GM18507 (cell line): ENCODE results near the gene ACKR3.

Experiments used
- DNase-seq: peaks from one replicate; pipeline ENCODE4 v3.0.0; 2011; ENCODE audit warnings: low read depth; ENCODE audit not compliant: insufficient read length; ENCODE audit errors: extremely low spot score
- FAIRE-seq: peaks from 2 replicates; lab custom pipeline; 2011; peaks lifted over from hg19 to GRCh38; lab: Jason Lieb, UNC

Gene ACKR3

DNA sequence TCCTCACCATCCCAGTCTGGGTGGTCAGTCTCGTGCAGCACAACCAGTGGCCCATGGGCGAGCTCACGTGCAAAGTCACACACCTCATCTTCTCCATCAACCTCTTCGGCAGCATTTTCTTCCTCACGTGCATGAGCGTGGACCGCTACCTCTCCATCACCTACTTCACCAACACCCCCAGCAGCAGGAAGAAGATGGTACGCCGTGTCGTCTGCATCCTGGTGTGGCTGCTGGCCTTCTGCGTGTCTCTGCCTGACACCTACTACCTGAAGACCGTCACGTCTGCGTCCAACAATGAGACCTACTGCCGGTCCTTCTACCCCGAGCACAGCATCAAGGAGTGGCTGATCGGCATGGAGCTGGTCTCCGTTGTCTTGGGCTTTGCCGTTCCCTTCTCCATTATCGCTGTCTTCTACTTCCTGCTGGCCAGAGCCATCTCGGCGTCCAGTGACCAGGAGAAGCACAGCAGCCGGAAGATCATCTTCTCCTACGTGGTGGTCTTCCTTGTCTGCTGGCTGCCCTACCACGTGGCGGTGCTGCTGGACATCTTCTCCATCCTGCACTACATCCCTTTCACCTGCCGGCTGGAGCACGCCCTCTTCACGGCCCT is 11.2 kb downstream of the ACKR3 start:
- FAIRE-seq = no peak

DNA sequence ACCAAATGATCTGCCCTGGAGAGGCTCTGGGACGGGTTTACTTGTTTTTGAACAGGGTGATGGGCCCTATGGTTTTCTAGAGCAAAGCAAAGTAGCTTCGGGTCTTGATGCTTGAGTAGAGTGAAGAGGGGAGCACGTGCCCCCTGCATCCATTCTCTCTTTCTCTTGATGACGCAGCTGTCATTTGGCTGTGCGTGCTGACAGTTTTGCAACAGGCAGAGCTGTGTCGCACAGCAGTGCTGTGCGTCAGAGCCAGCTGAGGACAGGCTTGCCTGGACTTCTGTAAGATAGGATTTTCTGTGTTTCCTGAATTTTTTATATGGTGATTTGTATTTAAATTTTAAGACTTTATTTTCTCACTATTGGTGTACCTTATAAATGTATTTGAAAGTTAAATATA is 11.9 kb downstream of the ACKR3 start:
- FAIRE-seq (no peak), DNase-seq (no peak)

More for the DNA sequence above, 11.2 kb downstream of the ACKR3 start:
- DNase-seq = no peak

DNA sequence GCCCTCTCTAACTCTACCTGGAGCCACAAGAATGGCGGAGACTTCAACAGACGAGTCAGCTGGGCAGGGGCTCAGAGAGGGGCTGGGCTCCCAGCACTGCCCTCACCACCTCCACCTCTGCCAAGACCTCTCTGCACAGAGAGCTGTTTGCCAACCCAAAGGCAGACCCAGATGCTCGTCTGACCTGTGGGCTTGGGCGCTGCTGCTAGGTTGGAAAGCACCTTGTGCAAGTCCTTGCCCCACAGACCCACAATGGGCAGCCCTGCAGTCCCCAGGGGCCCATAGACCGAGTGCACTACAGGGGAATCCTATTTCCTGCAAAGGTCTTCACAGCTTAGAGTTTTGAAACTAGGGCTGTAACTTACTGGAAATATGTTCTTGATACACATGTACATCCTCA is 13.3 kb downstream of the ACKR3 start:
- no peak for DNase-seq
- no peak for FAIRE-seq

DNA sequence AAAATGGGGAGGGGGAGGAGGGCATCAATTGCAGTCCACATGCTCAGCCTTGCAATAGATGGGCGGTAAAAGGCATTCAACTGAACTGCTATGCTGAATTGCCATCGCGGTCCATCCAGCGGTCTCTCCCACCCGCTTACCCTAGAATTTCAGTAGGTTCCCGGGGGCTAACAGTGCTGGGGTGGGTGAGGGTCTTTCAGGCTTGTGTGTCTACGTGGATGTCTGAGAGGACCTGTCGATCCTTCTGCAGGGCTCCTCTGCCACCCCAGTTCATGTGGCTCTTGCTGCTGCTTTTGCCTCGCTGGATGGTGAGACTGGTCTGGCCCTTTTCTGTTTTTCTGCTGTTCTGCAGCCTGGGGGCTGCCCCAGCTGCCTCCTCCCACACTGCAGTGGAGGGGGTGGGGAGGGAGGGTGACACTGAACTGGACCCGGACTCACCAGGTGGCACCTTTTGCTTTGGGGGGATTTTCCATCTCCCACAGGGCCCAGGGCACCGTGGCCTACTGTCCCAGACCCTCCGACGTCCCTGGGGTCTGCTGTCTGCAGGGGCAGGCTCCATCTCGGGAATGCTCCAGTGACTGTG is 14.1 kb downstream of the ACKR3 start:
- no peak for DNase-seq
- no peak for FAIRE-seq

DNA sequence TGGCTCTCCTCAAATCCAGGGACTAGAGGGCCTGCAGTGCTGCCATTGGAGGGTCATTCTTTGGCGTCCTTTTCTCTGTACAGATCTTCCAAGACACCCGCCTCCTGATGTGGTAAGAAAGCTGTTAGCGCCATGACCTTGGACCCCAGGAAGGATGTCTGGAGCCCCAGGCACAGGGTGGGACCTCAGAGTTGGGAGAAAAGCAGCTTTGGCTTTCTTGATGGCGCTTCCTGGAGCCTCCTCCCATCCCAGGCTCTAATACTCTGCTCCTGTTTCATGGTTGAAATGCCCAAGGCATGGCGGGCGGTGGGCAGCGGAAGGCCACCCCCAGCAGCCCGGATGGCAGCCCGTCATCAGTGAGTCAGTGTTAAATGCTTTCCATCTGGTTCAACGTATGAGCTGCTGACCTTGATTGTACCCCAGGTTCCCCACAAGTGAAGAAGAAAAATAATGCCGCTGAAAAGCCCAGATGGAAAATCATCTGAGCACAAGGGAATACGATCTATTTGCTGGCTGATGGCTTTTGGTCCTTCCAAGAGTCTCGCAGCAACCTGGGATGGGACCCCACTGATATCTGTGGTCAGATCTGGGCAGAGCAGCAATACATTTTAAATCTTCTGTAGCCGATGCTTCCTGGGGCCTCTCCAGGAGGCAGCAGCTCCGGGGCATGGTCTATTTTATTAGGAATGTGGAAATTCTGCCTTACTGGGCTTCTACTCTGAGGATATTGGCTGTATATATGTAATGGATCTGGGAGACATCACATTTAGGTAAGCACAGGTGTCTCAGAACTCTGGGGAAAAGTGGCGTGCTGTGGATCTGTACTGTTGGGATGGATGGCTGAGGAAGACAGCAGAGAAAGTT is 15.1 kb downstream of the ACKR3 start:
- DNase-seq (no peak), FAIRE-seq (no peak)

DNA sequence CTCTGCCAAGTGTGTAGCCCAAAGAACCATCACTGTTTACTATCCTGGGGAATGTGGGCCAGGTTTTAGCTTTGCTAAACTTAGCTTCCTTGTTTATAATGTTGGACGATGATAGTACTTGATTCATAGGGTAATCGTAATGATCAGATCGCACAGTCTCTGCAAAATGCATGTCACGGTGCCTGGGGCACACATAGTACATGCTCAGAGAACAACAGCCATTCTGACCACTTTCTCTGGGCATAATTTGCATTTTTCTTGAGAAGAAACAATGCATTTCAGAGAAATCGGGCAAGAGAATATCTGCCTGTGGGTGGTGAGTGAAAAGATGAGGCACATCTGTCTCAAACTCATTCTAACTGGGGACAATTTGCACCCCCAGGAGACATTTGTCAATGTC is 16.3 kb downstream of the ACKR3 start:
- DNase-seq = no peak
- no peak for FAIRE-seq

DNA sequence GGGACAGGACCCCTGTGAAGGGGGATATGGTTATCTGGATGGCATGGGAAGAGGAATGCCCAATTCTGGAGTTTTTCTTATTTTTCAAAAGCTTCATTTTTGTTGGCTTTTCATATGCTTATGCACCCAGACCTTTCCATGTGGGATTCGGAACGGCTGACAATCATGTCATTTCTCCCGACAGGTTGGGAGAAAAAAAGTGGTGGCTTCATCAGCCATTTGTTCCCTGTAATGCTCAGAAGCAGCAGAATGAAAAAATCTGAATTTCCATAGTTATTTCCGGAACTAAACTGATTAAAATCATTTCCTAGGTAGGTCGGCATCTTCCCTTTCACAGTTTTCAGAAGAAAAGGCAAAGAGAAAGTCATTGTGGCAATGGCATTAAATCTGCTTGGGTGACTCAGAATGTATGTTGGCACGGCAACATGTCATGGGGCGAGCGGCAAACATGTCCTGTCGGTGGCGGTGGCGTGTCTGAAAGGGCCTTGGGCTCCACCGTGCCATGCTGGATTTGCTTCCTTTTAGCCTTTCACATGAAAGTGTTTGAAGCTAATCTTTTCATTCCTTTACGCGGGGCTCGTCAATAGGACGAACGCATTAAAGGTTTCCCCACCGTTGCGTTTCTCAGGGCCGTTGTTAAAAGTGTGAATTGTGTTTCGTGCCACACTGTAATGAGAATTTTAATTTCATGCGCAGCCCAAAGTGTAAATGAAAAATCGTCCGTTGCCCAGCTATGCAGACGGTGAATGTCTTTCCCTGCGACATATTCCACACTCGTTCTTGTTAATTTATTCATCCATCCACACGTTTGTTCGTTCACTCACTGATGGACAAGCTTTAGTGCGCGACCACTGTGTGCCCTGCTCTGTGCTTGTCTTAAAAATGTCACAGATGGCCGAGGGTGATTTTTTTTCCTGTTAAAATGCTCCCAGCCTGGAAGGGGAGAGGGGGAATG is 18.5 kb downstream of the ACKR3 start:
- DNase-seq (no peak), FAIRE-seq (no peak)

DNA sequence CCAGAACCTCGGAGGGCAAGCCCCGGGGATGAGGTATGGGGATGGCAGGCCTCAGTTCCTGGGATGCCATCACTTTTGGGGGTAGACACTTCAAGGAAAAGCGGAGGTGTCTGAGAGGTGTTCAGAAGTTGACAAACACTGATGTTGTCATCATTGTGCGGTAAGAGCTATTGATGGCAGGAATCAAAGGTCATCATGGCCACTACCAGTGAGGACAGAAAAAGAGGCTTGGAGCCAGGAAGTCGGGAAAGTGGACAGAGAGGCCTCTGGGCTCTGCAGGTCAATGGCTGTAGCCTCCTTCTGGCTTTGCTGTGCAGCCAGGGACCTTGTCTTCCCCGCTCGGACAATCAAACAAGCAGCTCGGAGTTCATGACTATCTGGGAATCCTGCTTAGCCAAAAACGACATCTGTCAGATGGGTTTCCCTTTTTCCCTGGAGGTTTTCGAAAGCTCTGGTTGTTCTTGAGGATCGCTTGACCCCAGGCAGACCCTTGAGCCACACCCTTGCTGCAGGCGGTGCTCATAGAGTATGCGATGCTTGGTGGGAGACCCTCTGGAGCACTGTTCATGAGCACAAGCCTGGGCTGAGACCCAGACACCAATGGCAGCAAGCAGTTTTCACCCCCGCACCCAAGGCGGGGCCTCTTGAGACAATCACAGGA is 19.4 kb downstream of the ACKR3 start:
- no peak for DNase-seq
- FAIRE-seq = no peak

DNA sequence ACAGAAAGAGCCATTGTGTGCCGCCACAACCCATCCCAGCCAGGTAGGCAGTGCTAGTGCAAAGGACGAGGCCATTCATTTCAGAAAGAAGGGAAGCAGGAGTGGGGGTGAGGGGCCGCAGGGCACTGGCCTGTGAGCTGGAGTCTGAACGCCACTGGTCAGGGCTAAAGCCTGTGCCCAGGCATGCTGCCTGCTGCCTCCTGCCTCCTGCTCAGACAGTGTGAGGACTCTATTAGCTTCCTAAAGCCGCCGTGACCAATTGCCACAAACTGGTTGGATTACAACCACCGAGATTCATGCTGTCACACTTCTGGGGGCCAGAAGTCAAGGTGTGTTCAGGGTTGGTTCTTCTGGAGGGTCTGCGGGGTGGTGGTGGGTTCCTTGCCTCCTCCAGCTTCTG is 21.2 kb downstream of the ACKR3 start:
- DNase-seq (no peak), FAIRE-seq (no peak)

DNA sequence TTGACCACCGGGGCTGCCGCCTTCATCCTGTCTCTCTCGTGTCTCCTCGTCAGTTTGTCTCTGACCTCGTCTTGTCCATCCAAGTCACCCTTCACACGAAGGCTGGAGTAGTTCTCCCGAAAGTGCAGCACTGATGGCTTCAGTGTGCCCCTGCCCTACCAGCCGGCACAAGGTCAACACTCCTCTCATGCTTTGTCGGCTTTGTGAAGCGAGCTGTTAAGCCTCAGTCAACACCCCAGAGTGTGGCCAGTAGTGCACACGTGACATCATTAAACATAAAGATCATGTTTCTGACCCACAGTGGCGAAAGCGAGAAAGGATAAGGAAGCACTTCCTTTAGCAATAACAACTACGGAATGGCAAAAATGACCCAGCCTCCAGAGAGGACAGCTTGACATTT is 23.2 kb downstream of the ACKR3 start:
- no peak for FAIRE-seq

DNA sequence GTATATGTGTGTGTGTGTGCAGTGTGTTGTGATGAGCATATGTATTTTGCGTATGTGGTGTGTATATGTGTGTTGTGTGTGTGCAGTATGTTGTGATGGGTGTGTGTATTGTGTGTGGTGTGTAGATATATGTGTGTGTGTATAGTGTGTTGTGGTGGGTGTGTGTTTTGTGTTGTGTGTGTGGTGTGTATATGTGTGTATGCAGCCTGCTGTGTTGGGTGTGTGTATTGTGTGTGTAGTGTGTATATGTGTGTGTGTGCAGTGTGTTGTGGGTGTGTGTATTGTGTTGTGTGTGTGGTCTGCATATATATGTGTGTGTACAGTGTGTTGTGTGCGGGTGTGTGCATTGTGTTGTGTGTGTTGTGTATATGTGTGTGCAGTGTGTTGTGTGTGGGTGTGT is 23.9 kb downstream of the ACKR3 start:
- FAIRE-seq = no peak
- no peak for DNase-seq

More for the DNA sequence above, 23.2 kb downstream of the ACKR3 start:
- DNase-seq = no peak

DNA sequence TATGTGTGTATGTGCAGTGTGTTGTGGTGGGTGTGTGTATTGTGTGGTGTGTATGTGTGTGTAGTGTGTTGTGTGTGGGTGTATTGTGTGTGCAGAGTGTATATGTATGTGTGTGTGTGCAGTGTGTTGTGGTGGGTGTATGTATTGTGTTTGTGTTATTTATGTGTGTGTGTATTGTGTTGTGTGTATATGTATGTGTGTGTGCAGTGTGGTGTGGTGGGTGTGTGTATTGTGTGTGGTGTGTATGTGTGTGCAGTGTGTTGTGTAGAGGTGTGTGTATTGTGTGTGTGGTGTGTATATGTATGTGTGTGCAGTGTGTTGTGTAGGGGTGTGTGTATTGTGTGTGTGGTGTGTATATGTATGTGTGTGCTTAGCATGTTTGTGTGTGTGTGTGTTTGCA is 24.3 kb downstream of the ACKR3 start:
- FAIRE-seq (no peak), DNase-seq (no peak)

DNA sequence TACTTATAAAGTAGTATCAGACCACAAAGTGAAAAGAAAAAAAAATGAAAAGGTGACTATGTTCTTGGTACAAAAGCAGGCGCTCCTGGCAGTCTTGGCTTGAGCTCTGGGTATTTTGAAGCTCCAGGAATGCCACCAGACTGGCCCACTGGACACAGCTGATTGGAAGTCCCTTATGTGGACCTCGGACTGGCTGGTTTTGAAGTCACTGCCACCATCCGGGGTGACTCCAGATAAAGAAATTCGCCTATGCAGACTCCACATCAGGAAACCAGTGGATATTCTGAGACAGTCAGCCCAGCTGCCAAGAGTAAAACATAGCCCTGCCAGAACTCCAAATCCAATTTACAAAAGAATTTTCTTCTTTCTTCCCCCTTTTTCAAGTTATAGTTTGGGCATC is 28.0 kb downstream of the ACKR3 start:
- no peak for FAIRE-seq
- DNase-seq = no peak

DNA sequence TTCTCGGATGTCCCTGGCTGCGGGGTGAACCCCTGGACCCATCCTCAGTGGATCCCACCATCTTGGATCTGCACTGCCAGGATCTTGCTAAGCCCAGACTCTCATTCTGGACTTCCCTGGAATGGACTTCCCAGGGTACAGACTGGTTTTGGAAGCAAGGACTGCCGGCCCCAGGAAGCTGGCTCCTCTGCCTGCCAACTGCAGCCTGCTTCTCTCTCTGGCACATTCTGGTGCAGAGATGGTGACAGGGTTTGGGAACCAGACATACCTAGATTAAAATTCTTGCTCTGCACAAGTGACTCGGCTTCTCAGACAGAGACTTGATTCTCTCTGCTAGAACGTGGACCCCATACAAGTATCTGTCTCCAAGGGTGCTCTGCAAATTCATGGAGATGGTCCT is 29.4 kb downstream of the ACKR3 start:
- DNase-seq (no peak), FAIRE-seq (no peak)

DNA sequence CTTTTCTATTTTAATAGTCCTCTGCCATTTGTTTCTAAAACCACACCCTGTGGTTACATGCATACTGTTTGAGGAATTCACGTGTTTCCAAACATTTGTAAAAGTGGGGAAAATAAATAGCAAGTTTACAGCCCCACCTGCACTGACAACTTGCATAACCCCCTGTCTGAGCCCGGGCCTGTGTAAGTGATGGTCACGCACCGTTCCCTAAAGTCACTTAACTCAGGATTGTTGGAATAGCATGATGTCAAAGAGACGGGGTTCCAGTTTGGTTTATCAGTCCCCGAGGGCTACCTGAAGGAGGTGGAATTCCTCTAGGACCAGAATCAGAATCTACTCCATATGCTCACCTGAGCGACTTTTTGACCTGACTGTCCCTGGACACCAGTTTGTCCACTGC is 30.5 kb downstream of the ACKR3 start:
- DNase-seq (no peak), FAIRE-seq (no peak)

DNA sequence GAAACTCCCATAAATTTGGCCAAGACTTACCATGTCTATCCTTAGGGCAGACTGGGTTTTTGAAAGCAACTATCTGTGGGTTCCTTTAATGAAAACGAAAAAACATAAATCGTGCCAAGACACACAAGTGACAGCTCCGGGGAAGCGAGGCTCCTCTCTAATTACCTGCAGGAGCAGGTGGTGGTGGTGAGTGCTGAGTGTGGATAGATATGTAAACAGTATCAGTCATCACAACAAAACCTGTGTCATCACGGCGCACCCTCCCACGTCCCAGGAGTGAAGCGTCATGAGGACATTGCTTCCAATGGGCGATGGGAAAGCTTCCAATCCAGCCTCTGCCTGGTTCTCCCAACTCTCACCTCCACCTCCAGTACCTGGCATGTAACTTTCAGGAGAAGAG is 31.3 kb downstream of the ACKR3 start:
- DNase-seq (no peak), FAIRE-seq (no peak)

DNA sequence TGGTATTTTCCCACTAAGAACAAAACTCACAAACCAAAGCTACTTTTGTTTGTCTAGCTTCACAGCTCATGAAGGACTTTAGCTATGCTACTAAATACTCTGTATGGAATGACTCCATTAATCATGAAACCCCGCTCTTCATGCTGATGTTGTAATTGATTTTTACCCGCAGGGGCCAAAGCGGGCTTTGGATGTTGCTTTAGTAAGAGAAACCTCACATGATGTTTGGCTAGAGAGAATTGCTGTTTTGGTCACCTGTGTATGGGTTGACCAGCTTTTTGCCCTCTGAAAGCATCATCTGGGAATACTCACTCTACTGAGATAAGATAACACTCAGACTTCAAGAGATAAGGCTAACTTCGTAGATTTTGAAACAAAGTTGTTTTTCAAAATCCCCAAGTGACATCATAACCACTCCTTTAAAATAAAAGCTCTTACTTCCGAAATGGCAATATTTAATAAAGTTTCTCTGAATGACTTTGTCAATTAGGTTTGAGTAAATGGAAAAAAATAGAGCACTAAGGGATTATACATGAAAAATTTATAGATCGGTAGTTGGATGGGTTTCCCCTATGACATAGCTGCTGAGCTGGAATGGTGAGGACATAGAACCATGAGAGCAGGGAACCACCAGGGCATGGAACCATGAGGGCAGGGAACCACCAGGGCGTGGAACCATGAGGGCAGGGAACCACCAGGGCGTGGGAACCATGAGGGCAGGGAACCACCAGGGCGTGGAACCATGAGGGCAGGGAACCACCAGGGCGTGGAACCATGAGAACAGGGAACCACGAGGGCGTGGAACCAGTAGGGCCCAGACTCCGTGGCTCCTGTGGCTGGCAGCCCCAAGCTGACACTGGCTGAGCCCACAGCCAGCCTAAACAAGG is 31.9 kb downstream of the ACKR3 start:
- peak; percentile 65 for FAIRE-seq
- DNase-seq = no peak

DNA sequence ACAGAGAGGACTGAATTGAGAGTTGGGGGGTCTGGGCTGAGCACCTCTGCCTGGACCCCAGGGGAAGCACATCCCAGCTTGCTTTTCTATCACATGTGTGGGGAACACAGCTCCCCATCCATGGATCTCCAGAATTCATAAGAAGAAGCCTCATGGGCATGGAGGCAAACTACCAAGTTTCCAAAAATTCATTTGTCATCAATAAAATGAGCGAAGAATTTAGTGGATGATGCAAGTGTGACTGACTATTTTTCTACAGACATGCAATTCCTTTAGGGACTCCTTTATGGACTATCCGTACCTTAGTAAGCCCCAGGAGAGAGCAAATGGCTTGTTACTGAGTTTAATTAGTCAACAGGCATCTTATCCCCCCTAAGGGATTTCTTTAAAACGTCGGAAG is 33.1 kb downstream of the ACKR3 start:
- DNase-seq = no peak
- FAIRE-seq = no peak
